ENCODE measurements around the gene IFNLR1. TPM values are rescaled to one million over a fixed set of nuclear protein-coding genes. Genes with fewer than 3 reads are reported as not detected.

The IFNLR1 gene
- total RNA-seq, 1 experiment from 2014 or later: 9.6 TPM

DNA sequence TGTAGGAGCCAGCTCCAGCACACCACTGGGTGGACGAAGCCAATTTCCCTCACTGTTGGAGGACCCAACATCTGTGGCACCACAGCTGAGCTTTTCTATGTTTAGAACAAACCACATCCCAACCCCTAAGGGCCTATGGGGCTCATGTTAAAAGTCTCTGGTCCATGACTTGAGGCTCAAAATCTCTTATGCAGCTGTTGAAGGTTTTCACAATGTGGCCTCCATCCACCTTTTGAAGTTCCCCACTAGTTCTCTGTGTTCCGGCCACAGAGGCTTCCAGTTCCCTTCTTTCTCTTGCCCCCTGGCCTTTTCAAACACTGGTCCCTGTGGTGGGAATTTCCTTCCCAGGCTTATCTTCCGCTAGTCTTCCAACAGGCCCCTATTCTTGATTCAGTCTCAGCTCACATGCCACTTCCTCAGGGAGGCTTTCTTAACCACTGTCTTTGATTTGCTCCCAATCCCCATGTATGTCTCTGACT, 3.9 kb upstream of the IFNLR1 start:
- Mint-ChIP-seq H3K36me3 (ENCODE audit: insufficient read depth in 1 of 3, low read depth in 3 of 3) (no peaks in the 10 kb centered on the region), H3K4me1 (peaks cover 11 to 34% of the 10 kb centered on the region in 2 experiments), H3K9me3 (peaks cover 0 to 3% of the 10 kb centered on the region in 2 experiments; a peak in 1 of 5 replicates), H3K27me3 (ENCODE audit: low read depth) (peaks cover 5% of the 10 kb centered on the region), H3K4me3 (no peak overlapping the region), H3K27ac (no peak overlapping the region)
- Histone ChIP-seq H2BK12ac (ENCODE audit: insufficient read length, low read depth, low read length) (no peak overlapping the region), H3K18ac (ENCODE audit: insufficient read length, low read depth, low read length) (no peak overlapping the region), H4K91ac (ENCODE audit: insufficient read length, low read depth, low read length) (no peak overlapping the region), H3K9ac (ENCODE audit: extremely low read depth, insufficient read length, low read length) (no peak overlapping the region), H3K4me1 (ENCODE audit: insufficient read depth, low read length) (no peaks in the 10 kb centered on the region; the same call in 1 of the 2 replicates), H2BK5ac (ENCODE audit: insufficient read length, low read length) (no peak overlapping the region), H3K23ac (ENCODE audit: insufficient read length, low read depth, low read length) (no peak overlapping the region), H3K4me2 (ENCODE audit: insufficient read depth, insufficient read length, low read length) (no peak overlapping the region), H4K5ac (ENCODE audit: insufficient read length, low read depth, low read length) (no peak overlapping the region), H2AFZ (ENCODE audit: low read length) (no peak overlapping the region), H2BK120ac (ENCODE audit: low read depth, low read length, poor library complexity, severe bottlenecking) (no peak overlapping the region), H3K9me3 (ENCODE audit: control insufficient read depth, low read depth, low read length) (no peaks in the 10 kb centered on the region), H3K14ac (ENCODE audit: insufficient read depth, low read length) (no peak overlapping the region), H3K4ac (ENCODE audit: low read depth, low read length) (no peak overlapping the region), H3K56ac (ENCODE audit: insufficient read length, low read depth, low read length) (no peak overlapping the region), H2BK20ac (ENCODE audit: low read depth, low read length, poor library complexity, severe bottlenecking) (no peak overlapping the region), H3K27me3 (ENCODE audit: insufficient read depth, low read length) (no peaks in the 10 kb centered on the region), H3K23me2 (ENCODE audit: insufficient read length, low read depth, low read length, poor library complexity, severe bottlenecking) (peaks cover 11% of the 10 kb centered on the region), H3T11ph (ENCODE audit: low read length) (no peak overlapping the region), H2BK15ac (ENCODE audit: low read depth, low read length) (no peak overlapping the region), H2AK5ac (ENCODE audit: insufficient read length, low read length) (no peak overlapping the region), H4K20me1 (ENCODE audit: control insufficient read depth, insufficient read depth, insufficient read length) (no peaks in the 10 kb centered on the region), H3K79me2 (ENCODE audit: insufficient read depth, low read length) (no peaks in the 10 kb centered on the region), H3K27ac (ENCODE audit: insufficient read length, low read depth, low read length) (no peak overlapping the region), H4K8ac (replicated peaks; ENCODE audit: insufficient read length, low read depth, low read length) (no peak overlapping the region), H3K79me1 (ENCODE audit: insufficient read depth, low read depth, low read length, poor library complexity, severe bottlenecking) (no peaks in the 10 kb centered on the region)
- WGBS (ENCODE audit: extremely low coverage, insufficient read length, low lambda C conversion rate): no CpG with 5 or more reads among the region's 3 CpGs
- no peak for DNase-seq
- TF ChIP-seq, protein P1, sequence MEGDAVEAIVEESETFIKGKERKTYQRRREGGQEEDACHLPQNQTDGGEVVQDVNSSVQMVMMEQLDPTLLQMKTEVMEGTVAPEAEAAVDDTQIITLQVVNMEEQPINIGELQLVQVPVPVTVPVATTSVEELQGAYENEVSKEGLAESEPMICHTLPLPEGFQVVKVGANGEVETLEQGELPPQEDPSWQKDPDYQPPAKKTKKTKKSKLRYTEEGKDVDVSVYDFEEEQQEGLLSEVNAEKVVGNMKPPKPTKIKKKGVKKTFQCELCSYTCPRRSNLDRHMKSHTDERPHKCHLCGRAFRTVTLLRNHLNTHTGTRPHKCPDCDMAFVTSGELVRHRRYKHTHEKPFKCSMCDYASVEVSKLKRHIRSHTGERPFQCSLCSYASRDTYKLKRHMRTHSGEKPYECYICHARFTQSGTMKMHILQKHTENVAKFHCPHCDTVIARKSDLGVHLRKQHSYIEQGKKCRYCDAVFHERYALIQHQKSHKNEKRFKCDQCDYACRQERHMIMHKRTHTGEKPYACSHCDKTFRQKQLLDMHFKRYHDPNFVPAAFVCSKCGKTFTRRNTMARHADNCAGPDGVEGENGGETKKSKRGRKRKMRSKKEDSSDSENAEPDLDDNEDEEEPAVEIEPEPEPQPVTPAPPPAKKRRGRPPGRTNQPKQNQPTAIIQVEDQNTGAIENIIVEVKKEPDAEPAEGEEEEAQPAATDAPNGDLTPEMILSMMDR (conservative IDR thresholded peaks at IDR 0.05): no peak

Measured in H9 (cell line).